ENCODE measurements around the gene COX17.

Gene COX17

GRCh38 chr3:119636249-119636648, 41.0 kb downstream of the COX17 start:
- no peak overlapping the region for H3K4me3 ChIP-seq (ENCODE audit: low read depth, low read length)
- no peaks in the 10 kb centered on the region for H3K27me3 ChIP-seq
- H3K9me3 ChIP-seq = no peaks in the 10 kb centered on the region
- TF ChIP-seq CTCF (IDR thresholded peaks at IDR 0.05; ENCODE audit: low read depth, low read length) = no peak
- peaks cover 1% of the 10 kb centered on the region; the same call in 1 of the 2 replicates for H3K36me3 ChIP-seq
- H3K4me1 ChIP-seq = peaks cover 44% of the 10 kb centered on the region
- no peak for DNase-seq

DNA sequence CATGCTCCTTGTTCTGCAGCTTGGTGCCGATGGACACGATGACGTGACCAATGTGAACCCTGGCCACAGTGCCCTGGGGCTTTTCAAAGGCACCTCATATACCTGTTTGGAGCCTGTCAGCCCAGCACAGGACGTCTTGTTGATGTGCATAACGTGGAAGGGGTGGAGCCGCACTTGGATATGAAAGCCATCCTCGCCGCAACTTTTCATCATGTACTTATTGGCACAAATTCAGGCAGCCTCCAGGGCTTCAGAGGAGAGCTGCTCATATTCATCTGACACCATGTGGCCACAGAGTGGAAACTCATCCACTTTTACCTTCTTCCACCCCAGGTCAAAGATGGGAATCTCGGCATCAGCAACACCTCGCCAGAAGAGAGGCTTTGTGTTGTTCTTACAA, 41.5 kb downstream of the COX17 start:
- Histone ChIP-seq H3K9me3 (no peaks in the 10 kb centered on the region), H3K4me3 (ENCODE audit: low read depth, low read length) (no peak overlapping the region), H3K4me1 (peaks cover 44% of the 10 kb centered on the region), H3K36me3 (no peaks in the 10 kb centered on the region), H3K27me3 (no peaks in the 10 kb centered on the region)
- TF ChIP-seq CTCF (IDR thresholded peaks at IDR 0.05; ENCODE audit: low read depth, low read length) = peak; percentile 15; the same call in 1 of the 2 replicates
- no peak for DNase-seq

DNA sequence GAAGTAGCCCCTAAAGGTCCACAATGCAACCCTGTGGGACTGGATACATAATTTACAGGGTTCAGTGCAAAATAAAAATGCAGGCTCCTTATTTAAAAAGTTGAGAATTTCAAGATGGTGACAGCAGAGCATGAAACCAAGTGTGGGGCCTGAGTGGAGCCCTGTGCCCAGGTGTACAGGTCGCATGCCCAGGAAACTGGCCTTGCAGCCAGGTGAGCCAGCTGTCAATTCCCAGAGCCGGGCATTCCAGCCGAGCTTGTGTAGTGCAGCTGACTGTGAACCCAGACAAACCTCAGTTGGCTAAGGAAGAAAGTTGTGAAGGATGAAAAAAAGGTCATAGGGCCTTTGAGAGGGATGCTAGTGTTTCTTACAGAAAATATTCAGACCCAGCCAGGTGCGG, 44.4 kb downstream of the COX17 start:
- no peak for TF ChIP-seq CTCF (IDR thresholded peaks at IDR 0.05; ENCODE audit: low read depth, low read length)
- Histone ChIP-seq H3K9me3 (no peaks in the 10 kb centered on the region), H3K4me3 (ENCODE audit: low read depth, low read length) (no peak overlapping the region), H3K36me3 (no peaks in the 10 kb centered on the region), H3K4me1 (peaks cover 31% of the 10 kb centered on the region), H3K27me3 (no peaks in the 10 kb centered on the region)
- DNase-seq = no peak

GRCh38 chr3:119632216-119632615, 45.0 kb downstream of the COX17 start:
- H3K36me3 ChIP-seq = no peaks in the 10 kb centered on the region
- no peaks in the 10 kb centered on the region for H3K27me3 ChIP-seq
- H3K4me1 ChIP-seq = peaks cover 25% of the 10 kb centered on the region
- no peak for DNase-seq
- no peaks in the 10 kb centered on the region for H3K9me3 ChIP-seq
- TF ChIP-seq CTCF (IDR thresholded peaks at IDR 0.05; ENCODE audit: low read depth, low read length) = no peak
- no peak overlapping the region for H3K4me3 ChIP-seq (ENCODE audit: low read depth, low read length)

DNA sequence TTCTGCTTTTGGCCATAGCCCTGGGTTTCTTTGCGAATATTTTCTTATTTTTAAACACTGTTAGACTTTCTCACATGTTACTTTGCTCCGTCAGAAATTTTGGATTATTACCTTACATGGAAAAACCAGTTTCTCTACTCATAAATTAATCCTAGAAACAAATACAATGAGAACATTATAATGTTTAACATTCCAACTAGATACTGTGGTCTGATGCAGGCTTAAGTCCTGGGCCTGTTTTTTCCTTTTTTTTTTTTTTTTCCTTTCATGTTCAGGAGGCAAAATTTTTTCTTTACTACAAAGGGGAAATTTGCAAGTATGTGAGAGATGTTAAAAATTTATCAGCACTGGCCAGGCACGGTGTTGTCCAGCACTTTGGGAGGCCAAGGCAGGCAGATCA, 45.7 kb downstream of the COX17 start:
- no peaks in the 10 kb centered on the region for H3K27me3 ChIP-seq
- no peak for TF ChIP-seq CTCF (IDR thresholded peaks at IDR 0.05; ENCODE audit: low read depth, low read length)
- DNase-seq = no peak
- H3K4me1 ChIP-seq = peaks cover 18% of the 10 kb centered on the region
- H3K9me3 ChIP-seq = no peaks in the 10 kb centered on the region
- no peak overlapping the region for H3K4me3 ChIP-seq (ENCODE audit: low read depth, low read length)
- no peaks in the 10 kb centered on the region for H3K36me3 ChIP-seq

GRCh38 chr3:119630880-119631329, 46.3 kb downstream of the COX17 start:
- Histone ChIP-seq H3K27me3 (no peaks in the 10 kb centered on the region), H3K4me3 (ENCODE audit: low read depth, low read length) (no peak overlapping the region), H3K4me1 (peaks cover 12% of the 10 kb centered on the region), H3K9me3 (no peaks in the 10 kb centered on the region), H3K36me3 (no peaks in the 10 kb centered on the region)
- no peak for DNase-seq
- TF ChIP-seq CTCF (IDR thresholded peaks at IDR 0.05; ENCODE audit: low read depth, low read length) = no peak
